ENCODE data around the gene MEX3B.

The MEX3B gene

DNA sequence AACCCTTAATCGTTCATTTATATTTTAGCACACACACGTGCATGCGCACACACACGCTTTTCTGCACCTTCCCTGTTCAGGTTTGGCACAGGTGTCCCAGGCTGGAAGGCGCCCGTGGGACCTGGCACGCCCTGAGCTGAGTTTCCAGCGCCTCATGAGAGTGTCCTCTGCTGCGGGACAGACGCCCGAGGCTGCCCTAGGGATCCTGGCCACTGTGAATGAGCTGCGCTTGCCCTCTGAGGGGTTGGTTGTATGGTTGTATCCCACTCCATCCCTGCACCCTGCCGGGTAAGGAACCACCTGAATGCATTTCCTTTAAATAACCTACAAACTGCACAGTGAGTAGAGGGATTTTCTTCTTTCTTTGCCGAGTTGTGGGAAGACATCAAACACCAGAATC, 12.2 kb upstream of the MEX3B start:
- Mint-ChIP-seq H3K36me3 (ENCODE audit: low read depth) (no peaks in the 10 kb centered on the region), H3K27me3 (ENCODE audit: low read depth, poor library complexity) (peaks cover 54% of the 10 kb centered on the region), H3K9me3 (no peaks in the 10 kb centered on the region), H3K4me3 (peak overlapping the region; percentile 69), H3K4me1 (peaks cover 34% of the 10 kb centered on the region), H3K27ac (no peak overlapping the region)
- TF ChIP-seq, protein P1, sequence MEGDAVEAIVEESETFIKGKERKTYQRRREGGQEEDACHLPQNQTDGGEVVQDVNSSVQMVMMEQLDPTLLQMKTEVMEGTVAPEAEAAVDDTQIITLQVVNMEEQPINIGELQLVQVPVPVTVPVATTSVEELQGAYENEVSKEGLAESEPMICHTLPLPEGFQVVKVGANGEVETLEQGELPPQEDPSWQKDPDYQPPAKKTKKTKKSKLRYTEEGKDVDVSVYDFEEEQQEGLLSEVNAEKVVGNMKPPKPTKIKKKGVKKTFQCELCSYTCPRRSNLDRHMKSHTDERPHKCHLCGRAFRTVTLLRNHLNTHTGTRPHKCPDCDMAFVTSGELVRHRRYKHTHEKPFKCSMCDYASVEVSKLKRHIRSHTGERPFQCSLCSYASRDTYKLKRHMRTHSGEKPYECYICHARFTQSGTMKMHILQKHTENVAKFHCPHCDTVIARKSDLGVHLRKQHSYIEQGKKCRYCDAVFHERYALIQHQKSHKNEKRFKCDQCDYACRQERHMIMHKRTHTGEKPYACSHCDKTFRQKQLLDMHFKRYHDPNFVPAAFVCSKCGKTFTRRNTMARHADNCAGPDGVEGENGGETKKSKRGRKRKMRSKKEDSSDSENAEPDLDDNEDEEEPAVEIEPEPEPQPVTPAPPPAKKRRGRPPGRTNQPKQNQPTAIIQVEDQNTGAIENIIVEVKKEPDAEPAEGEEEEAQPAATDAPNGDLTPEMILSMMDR (IDR thresholded peaks at IDR 0.05) = no peak
- DNase-seq = no peak

DNA sequence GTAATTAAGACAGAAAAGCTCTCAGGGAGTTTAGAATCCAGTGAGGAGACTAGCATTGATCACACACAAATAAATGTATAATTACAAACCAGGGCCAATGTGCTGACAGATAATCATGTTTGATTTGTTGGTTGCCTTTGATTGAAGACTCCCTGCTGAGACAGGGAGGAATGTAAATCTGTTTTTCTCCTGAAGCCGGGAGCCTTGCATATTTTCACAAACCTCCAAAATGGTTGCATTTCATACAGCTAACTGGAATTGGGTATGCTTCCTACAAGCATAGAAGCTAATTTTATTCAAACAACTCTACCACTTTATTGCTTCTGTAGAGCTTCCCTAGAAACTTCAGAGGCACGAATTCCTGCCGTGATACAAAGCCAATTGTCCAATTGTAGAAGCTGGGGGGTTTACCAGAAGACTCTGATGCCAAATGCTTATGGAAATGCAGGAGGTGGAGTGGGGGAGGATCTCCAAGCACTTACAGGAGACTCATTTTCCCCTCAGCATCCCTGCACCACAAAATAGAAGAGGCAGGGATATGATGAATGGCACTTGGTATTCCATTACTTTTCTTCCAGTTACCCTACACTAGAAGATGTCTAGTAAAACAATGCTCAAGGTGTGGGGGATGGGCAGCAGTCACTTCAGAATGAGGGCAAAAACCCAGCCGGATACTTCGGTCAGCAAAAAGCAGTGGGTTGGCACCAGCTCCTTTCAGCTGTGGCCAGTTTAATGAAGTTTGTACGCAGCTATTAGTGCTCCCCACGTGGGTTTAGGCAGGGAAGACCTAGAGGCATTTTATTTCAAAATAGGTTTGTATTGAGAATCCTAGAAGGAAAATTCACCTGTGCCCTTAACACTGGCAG, 11.4 kb upstream of the MEX3B start:
- TF ChIP-seq, protein P1 (IDR thresholded peaks at IDR 0.05) = no peak
- Mint-ChIP-seq H3K36me3 (ENCODE audit: low read depth) (no peaks in the 10 kb centered on the region), H3K4me3 (peak overlapping the region; percentile 69), H3K4me1 (peaks cover 27% of the 10 kb centered on the region), H3K27me3 (ENCODE audit: low read depth, poor library complexity) (peaks cover 49% of the 10 kb centered on the region), H3K27ac (no peak overlapping the region), H3K9me3 (no peaks in the 10 kb centered on the region)
- peak; percentile 15 for DNase-seq

DNA sequence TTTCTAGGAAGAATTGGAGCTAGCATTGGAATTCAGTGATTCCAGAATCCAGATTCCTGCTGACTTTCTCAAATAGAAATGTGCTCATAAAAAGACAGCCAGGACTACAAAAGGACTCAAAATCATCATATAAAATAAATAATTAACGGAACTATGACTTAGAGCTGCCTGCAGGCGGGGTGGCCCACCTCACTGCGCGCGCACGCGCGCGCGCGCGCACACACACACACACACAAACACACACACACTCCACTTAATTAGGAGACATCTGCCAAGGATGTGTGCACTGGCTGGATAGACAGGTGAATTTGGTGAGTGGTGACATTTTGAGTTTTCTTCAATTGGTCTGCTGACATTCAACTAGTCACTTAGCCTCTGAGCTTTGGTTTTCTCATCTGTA, 6.9 kb upstream of the MEX3B start:
- no peak overlapping the region for H3K27ac Mint-ChIP-seq
- H3K4me3 Mint-ChIP-seq = no peak overlapping the region
- no peaks in the 10 kb centered on the region for H3K9me3 Mint-ChIP-seq
- DNase-seq = no peak
- peaks cover 38% of the 10 kb centered on the region for H3K4me1 Mint-ChIP-seq
- no peaks in the 10 kb centered on the region for H3K36me3 Mint-ChIP-seq (ENCODE audit: low read depth)
- TF ChIP-seq, protein P1 (IDR thresholded peaks at IDR 0.05) = no peak
- peaks cover 27% of the 10 kb centered on the region for H3K27me3 Mint-ChIP-seq (ENCODE audit: low read depth, poor library complexity)

DNA sequence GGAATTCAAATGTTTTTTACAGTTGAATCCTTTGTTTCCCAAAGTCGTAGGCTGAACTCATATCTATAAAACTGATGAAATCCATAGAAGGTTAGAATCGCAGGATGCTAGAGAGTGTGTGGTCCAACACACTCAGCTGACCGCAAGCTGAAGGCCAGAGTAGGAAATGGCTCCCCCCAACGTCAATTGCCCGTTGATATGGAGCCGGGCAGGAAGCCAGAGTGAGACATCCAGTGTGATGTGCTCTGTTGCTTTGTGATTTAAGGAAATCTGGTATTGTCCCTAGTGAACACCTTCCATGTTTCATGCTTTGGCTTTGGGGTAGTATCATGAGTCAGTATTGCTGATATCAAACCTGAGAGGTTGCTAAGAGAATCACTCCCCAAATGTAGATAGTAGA, 5.8 kb upstream of the MEX3B start:
- H3K27me3 Mint-ChIP-seq (ENCODE audit: low read depth, poor library complexity) = peaks cover 19% of the 10 kb centered on the region
- H3K9me3 Mint-ChIP-seq = no peaks in the 10 kb centered on the region
- no peak overlapping the region for H3K27ac Mint-ChIP-seq
- no peaks in the 10 kb centered on the region for H3K36me3 Mint-ChIP-seq (ENCODE audit: low read depth)
- H3K4me1 Mint-ChIP-seq = peaks cover 32% of the 10 kb centered on the region
- TF ChIP-seq, protein P1 (IDR thresholded peaks at IDR 0.05) = no peak
- H3K4me3 Mint-ChIP-seq = no peak overlapping the region
- DNase-seq = no peak

DNA sequence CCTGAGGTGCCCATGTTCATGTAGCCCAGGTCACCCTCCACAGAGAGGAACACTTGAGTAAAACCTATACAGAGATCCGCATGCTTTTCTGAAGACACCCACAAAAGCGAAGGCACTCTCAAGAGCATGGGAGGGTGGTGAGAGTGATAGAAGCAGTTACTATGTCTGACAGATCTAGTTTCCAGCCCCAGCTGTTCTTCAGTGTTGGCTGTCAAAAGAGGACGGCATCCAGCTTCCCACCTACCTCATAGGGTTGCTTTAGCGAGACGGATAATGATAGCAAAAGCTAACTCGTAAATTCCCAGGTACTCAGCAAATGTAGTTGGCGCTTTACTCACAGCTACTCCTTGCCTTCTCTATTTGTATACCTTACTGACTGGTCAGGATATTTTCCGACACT, 3.0 kb upstream of the MEX3B start:
- no peaks in the 10 kb centered on the region for H3K9me3 Mint-ChIP-seq
- TF ChIP-seq, protein P1 (IDR thresholded peaks at IDR 0.05) = no peak
- peak overlapping the region; percentile 85 for H3K4me3 Mint-ChIP-seq
- H3K27ac Mint-ChIP-seq = no peak overlapping the region
- no peak for DNase-seq
- peaks cover 32% of the 10 kb centered on the region for H3K4me1 Mint-ChIP-seq
- H3K36me3 Mint-ChIP-seq (ENCODE audit: low read depth) = peaks cover 4% of the 10 kb centered on the region
- peaks cover 6% of the 10 kb centered on the region for H3K27me3 Mint-ChIP-seq (ENCODE audit: low read depth, poor library complexity)
